Stimulated activated CD4-positive, alpha-beta T cell treated with anti-CD3 and anti-CD28 coated beads, Interleukin-4, amount 100 ng/mL, for 4 hours (primary cell): ENCODE data around the gene SDR39U1.

Experiments used
- DNase-seq, 2 experiments: peaks; one replicate each; pipeline ENCODE4 v3.0.0-alpha.2; 2020

The SDR39U1 gene

DNA sequence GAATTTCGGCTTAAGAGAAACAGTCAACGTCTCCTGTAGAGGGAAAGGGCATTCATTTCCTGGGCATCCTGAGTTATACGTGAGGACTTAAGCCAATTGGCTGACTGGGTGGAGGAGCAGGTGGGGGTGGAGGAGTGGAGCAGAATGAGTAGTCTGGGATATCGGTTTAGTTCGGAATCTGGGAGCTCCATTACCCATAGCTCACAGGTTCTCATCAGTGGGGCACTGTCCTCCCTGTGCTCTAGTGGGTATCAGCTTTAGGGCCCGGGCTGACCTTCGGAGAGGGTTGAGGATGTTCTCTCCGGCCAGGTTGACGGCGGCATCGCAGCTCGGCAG lies 704 bp downstream of the SDR39U1 start:
- no peak for DNase-seq

DNA sequence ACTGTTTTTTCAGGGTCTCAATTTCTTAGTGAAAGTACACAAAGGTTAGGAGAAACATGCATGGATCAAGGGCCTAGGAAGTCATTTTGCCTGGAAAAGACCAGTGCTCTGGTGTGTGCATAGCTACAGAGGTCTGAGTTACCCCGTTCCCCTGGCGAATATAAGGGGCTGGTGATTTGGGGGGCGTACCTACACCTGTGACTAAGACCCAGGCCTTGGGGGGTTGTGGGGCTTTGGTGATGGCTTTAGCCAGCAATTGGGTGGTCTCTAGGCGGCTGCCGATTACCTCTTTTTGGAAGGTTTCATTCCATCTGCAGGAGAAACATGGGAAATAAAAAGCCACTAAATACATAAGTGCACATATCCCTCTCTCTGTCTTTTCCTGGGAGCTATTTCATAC lies 1.1 kb downstream of the SDR39U1 start:
- no peak for DNase-seq

DNA sequence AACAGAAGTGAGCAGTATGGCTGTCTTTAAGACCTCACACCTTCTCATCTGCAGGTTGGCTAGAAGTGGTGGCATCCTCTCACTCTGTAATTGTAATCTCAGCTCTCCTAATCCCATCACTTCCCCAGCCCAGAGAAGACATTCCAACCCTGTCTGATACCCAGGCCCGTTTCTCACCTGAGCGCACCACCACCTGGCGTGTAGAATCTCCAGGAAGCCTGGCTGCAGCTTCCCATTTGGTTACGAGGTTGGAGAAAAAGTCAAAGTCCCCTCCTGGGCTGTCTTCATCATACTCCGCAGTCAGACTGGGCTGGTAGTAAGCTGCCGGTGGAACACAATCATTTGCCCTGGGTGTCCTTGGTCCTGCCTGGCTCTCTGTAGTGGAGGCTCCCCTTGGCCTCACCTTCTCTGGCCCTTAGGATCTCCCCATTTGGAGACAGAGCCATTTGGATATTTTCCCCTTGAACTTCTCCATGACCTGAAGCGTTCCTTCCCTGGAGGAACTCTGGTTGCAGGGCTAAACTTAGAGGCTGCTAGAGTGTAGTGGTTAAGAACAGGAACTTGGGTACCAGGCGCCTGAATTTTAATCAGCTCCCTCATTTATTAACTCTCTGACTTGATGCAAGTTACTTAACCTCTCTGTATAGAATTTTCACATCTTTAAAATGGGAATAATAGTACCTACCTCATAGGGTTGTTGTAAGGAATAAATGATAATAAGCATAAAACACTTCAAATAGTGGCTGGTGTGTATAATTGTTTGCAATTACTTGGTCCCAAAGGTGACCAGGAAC lies 1.8 kb downstream of the SDR39U1 start:
- DNase-seq = no peak

DNA sequence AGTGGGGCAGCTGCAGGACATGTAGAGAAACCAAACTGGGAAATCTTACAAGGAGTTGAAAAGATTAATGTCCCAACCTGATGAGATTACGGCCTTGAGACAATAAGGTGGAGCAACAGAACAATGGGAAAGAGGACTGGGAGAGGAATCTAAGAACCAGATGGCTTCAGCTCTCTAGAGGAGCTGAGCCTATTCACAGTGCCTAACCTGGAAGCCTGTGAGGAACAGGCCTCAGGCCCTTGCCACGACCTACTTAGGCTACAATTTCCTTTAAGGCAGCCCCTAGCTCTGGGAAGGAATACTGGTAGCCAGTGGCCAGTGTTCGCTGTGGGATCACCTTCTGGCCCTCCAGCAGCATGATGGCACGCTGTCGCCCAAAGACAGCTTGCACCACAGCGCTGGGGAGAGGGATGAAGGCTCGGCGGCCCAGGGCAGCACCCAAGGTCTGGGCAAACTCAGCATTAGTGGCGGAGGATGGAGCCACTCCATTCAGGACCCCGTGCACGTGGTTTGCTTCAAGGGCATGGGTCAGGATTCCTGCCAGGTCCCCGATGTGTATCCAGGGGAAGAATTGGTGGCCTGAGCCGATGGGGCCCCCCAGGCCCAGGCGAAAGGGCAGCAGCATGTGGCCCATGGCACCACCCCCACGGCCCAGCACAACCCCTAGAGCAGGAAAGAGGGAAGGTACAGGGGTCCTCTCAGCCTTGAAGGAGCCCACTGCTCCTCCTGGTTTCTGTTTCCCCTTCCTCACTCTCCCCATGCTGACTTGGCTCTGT lies 2.6 kb downstream of the SDR39U1 start:
- DNase-seq = no peak

DNA sequence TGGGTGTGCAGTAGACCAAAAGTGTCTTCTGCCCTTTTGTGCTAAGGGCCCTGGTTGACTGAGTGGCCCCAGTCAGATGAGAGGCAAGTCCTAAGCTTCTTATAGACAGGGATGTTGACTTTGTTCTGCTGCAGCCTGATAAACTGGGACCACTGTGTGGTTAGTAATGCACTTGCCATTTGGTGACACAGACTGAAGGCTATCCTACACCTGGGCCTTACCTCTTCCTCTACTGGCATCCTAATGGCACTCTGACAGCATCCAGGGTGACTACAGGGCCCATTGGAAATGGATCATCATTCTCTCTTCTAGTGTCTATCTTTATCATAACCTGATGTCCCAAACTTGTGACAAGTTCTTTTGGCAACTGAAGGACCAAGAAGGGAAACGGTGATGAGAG lies 3.3 kb downstream of the SDR39U1 start:
- DNase-seq = no peak

DNA sequence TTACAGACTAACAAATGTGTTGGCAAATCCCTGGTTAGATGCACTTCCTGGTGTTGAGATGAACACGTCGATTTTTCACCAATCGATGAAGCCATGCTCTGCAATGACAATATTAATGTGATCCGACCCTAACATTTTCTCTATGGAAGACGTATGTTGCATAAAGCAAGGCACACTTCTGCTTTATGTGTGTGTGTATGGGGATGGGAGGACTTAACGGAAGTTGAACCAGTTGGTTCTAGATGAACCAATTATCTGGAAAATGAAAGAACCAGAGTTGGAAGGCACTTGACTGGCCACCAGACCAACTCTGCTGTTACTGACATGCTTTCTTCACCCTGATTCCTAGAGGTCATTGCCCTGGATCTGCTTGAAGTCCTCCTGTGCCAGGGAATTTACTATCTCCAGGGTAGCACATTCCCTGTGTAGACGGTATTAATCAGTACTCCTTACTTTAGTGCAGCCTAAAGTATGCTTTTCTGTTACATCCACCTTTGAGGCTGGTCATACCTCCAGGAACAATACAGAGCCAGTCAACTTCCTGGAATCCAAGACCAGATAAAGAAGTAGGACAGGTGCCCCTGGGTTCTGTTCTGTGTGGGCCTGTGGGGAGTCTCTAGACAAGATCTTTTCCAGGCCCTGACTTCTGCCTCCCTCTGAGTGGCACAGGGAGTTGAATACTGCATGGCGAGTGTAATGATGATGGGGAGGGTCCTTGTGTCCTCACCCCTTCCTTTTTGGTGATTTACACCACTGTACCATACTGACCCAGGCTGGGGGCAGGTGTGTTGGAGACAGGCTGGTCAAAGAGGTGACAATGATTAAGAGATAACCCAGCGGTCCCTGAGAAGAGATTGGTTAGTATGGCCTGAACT lies 4.1 kb downstream of the SDR39U1 start:
- DNase-seq = no peak

DNA sequence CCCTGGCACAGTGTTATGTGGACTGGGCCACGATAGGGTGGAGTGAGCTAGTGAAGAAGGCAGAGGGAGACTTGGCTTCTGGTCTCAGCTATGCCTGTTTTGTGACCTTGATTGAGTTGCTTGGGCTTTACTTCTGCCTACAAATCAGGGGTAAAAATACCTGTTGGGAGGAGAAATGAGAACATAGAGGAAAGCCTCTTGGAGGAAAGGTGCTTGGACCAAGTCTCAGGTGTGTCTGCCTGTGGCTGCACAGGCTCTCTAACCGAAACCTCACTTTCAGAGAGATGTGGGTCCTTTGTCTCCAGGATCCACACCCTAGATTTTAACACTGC lies 4.9 kb downstream of the SDR39U1 start:
- DNase-seq = no peak

DNA sequence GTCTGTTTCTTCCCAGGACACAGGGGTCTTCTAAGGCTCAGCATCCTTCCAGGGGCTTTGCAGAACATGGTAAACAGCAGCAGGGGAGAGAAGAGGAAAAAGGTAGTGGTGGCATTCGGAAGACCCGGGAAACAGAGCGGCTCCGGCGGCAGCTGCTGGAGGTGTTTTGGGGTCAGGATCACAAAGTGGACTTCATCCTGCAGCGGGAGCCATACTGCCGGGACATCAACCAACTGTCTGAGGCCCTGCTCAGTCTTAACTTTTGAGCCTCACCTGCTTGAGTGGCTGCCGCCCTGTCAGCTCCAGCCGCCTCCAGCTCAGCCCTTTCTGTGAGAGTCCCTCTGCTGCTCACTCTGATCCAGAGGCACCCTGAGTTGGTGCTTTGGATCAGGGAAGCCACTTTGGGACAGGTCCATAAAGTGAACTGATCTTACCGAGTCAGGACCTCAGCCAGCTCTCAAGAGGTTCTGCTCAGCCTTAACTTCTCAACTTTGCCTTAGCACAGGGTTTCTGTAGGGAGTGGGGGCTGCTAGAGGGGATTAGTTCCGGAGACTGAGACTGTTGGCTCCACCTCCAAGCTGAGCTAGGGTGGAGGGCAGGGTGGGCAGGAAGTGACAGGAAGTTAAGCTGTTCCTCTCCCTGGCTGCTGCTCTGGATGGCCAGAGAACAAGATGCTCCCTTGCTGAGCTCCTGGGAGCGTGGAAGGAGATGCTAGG lies 5.4 kb downstream of the SDR39U1 start:
- no peak for DNase-seq

DNA sequence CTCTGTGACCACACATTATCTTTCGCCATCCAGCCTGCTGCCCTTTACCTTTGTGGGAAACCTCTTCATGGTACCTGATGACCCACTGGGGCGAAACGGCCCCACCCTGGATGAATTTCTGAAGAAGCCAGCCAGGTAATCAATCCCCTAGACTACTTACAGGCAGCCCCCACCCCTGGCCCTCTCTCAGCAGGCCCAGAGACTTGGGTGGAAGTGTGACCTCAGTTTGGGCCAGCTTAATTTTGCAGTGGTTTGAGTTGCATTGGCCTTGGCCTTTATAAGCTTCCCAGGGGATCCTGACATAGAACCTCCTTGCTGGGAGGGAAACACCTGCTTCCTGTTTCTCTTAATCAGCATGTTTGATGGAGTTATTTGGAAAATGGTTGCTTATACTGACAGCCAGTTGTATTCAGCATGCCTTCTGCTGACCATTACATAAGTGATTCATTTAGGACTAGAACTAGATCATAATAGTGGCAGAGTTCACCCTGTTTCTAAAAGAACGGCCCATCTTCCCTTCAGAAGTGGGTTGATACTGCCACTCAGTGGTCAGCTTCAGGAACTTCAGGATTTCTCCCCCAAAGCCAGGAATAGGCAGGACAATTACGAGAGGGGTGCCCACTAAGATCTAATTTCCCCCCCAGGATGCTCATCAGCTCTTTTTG lies 6.1 kb downstream of the SDR39U1 start:
- DNase-seq = peak in 1 of 2 experiments; percentile 28

DNA sequence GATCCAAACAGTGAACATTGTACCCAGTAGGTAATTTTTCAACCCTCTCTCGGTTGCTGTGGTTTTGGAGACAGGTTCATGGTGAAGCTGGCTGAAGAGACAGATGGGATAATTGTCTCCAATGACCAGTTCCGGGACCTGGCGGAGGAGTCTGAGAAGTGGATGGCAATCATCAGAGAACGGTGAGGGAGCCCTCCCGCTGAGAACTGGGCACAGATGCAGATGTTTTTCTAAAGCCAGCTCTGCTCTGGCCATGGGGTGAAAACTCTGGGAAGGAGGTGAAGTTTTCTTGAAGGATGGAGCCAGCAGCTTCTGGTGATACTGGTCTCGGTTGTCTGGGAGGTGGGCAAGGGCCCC lies 6.6 kb downstream of the SDR39U1 start:
- no peak for DNase-seq

DNA sequence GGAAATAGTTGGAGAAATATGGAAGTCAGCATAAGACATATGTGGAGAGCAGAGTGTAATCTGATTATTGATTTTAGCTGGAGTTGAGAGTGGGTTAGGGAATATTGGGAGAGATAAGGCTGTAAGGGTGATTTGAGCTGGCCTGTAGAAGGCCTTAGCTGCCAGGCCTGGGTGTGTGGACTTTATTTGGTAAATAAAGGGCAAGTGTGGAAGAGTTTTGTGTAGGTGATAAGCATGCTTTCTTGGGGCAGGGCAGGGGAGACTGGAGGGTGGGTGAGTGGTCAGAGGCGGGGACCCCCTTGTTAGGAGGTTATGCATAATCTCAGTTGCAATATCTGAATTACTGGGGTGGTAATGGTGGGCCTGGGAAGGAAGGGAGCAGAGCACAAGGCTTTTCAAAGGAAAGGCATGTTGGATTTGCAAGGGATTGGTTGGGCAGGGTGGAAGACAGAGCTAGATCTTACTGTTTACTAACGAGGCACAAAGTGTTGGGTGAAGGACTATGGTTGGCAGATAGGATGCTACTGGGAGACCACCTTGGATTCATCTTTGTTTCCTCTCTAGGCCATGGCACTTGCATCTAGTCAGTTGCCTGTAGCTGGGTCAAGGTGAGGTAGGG lies 7.3 kb downstream of the SDR39U1 start:
- no peak for DNase-seq

DNA sequence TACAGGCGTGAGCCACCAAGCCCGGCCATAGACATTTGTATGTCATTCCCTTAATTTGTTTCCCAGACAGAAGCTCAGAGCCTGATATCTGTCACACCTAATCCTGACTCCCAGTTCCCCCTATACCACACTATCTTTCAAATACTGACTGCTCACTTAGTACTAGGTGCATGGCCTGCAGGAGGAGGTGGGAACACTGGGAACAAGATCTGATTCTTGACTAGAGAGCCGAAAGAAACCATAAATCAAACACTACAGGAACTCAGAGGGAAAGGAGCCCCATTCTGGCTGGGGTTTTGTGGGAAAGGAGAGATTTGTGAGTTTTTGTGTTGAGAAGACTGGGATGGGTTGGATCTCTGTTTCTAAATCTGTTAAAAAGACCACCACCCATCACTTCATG lies 7.9 kb downstream of the SDR39U1 start:
- no peak for DNase-seq

DNA sequence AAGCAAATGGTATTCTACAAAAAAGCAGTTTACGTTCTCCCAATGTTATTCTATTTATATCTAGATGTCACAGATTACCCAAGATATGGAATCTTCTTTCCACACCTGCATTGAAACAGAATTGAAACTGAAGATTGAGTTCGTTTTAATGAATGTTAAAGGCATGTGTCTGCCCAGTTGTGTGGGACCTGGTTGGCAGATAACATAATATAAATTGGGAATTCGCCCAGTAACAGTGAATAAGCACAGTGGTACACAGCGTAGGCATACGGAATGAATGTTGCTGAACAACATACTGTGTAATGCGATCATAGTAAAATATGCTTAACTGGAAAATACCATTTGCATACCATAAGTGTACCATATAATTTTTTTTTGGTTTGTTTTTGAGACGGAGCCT lies 8.5 kb downstream of the SDR39U1 start:
- no peak for DNase-seq

DNA sequence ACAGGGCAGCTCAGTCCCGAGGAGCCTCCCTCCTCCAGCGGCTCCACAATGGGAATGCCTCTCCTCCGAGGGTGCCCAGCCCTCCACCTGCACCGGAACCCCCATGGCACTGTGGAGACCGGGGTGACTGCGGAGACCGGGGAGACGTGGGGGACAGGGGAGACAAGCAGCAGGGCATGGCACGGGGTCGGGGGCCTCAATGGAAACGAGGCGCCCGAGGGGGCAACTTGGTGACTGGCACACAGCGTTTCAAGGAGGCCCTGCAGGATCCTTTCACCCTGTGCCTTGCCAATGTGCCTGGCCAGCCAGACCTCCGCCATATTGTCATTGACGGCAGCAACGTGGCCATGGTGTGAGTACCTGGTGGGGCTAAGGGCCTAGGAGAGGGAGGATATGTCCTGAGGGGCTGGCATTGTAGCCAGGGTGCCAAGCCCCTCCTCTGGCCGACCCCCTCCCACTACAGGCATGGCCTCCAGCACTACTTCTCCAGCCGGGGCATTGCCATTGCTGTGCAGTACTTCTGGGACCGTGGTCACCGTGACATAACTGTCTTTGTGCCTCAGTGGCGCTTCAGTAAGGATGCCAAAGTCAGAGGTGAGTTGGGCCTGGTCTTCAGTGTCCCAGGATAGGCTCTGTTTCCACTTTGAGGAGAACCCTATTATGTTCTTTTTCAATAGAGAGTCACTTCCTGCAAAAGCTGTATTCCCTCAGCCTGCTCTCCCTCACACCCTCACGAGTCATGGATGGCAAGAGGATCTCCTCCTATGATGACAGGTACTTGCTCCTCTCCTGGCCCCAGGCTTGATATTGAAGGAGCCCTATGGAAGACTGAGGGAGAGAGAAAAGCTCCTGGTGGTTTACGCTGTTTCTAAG lies 10.1 kb downstream of the SDR39U1 start:
- no peak for DNase-seq

DNA sequence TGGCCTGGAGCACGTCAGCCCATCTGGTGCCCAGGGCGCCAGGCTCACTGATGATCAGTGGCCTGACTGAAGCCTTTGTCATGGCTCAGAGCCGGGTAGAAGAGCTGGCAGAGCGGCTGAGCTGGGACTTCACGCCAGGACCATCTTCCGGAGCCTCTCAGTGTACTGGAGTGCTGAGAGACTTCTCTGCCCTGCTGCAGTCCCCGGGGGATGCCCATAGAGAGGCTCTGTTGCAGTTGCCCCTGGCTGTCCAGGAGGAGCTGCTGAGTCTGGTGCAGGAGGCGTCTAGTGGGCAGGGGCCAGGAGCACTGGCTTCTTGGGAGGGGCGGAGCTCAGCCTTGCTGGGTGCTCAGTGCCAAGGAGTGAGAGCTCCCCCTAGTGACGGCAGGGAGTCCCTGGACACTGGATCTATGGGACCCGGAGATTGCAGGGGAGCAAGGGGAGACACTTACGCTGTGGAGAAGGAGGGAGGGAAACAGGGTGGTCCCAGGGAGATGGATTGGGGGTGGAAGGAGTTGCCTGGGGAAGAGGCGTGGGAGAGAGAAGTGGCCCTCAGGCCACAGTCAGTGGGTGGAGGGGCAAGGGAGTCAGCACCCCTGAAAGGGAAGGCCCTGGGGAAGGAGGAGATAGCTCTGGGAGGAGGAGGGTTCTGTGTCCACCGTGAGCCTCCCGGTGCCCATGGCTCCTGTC lies 10.9 kb downstream of the SDR39U1 start:
- DNase-seq = peak; percentile 83 to 85

DNA sequence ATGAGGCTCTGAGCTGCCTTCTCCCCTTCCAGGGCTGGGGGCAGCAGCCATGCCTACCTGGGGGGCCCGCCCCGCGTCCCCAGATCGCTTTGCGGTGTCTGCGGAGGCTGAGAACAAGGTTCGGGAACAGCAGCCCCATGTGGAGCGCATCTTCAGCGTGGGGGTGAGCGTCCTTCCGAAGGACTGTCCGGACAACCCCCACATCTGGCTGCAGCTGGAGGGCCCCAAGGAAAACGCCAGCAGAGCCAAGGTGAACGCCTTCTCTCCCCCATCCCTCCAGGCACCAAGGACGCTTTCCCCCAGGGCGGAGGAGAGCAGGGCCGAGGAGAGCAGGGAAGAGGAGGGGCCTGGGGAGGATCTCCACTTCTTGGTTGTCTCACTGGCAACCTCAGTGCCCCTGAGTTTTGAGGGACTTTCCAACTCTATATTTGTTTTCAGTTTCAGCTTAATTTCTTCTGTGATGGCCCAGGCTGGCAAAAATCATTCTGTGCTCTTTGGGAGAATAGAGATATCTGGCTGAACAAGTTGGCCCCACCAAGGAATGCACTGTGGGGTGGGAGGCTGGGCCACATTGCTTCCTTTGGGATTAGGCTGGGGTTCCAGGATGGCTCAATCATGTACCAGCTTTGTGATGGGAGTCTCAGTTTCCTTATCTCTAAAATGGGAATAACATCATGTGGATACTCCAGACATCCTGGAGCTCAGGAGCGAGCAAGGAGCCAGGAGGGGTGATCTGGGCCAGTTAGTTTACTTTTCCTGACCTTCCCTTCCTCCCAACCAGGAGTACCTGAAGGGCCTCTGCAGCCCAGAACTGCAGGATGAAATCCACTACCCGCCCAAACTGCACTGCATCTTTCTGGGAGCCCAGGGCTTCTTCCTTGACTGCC lies 11.7 kb downstream of the SDR39U1 start:
- DNase-seq = peak; percentile 64 to 65

DNA sequence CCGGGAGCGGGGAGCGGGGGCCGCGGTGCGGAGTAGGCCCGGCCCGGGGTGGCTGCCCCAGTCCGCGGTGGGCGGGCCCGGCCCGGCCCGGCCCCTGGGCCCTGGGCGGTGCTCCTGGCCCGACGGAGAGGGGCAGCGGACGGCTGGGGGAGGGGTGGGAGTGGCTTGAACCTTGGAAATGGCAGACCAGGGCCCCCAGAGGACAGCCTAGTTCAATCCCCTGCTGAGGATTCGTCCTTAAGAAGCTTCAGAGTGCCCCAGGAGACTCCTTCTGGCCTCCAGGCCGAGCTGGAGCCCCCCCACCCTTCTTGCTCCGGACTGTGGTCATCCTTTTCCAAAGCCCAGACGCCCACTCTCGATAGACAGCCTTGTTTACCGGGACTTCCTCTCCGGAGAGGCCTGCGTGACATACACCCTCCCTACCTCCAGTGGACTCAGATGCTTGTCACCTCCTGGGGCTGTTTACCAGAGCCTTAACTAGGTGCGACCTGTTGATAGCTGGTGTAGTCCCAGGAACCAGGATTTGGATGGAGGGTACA lies 12.4 kb downstream of the SDR39U1 start:
- peak; percentile 21 to 58 for DNase-seq

DNA sequence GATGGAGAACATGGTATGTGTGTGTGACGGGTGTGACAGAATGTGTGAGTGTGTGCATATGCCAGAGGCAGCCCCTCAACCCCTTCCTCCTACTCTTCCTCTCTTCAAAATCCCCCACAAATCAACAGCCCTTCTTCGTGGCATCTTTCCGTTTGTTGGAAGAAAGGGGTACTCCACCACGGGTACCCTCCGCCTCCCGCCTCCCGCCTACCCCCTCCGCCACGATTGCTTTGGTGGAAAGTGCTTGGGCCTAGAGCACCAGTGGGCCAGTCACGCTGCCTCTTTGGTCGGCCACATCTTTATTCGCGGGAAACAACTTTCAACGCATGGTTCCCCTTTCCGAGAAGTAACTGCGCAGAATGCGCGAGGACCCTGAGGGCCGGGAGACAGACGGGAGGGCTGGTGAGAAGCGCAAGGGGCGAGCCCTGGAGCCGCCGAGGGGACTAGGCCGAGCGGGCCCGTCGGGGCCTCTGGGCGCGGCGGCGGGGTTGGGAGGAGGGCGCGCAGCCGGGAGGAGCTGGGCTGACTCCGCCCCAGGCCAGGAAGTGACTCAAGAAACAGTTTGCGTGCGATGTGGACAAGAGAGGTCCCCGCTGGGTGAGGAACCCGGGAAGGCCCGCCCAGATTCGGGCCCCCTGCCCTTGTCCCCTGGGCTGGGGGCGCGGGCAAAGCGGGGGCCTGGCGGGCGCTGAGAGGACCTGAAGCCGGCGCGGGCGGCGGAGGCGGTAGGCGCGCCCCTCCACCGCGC lies 13.0 kb downstream of the SDR39U1 start, which contains the start of the genes CBLN3 and KHNYN:
Gene CBLN3, minus strand, starts transcription at position 274 of the 748 bp plus-strand sequence. CDS start 614 bp downstream, outside the sequence.
Gene KHNYN, plus strand, starts transcription at position 560 of the 748 bp plus-strand sequence. CDS start 777 bp downstream, outside the sequence.
- peak; percentile 84 to 86 for DNase-seq
